ENCODE data around the gene CMTM7.
"Not testable (repeated sequence)": the region's sequence is repeated elsewhere in the genome, so short reads cannot be mapped to it uniquely, and the experiment has no call there.

The CMTM7 gene

GRCh38 chr3:32381922-32382321, 9.7 kb upstream of the CMTM7 start:
- no peak for DNase-seq (ENCODE audit: low read depth in 2 of 2)

GRCh38 chr3:32383136-32383711, 8.4 kb upstream of the CMTM7 start:
- DNase-seq (ENCODE audit: low read depth in 2 of 2): no peak

GRCh38 chr3:32384938-32385337, 6.7 kb upstream of the CMTM7 start:
- DNase-seq (ENCODE audit: low read depth in 2 of 2): no peak

- no peak for DNase-seq (ENCODE audit: low read depth in 2 of 2)
Measured at GRCh38 chr3:32387512-32387911, 4.1 kb upstream of the CMTM7 start.

- DNase-seq (ENCODE audit: low read depth in 2 of 2): not testable (repeated sequence)
Measured at GRCh38 chr3:32389577-32389976, 2.1 kb upstream of the CMTM7 start.

GRCh38 chr3:32392536-32393302, 1.1 kb downstream of the CMTM7 start:
- no peak for DNase-seq (ENCODE audit: low read depth in 2 of 2)

GRCh38 chr3:32395496-32395895, 3.8 kb downstream of the CMTM7 start:
- DNase-seq (ENCODE audit: low read depth in 2 of 2): no peak

GRCh38 chr3:32397941-32398340, 6.3 kb downstream of the CMTM7 start:
- DNase-seq (ENCODE audit: low read depth in 2 of 2): no peak

- DNase-seq (ENCODE audit: low read depth in 2 of 2): no peak
Measured at GRCh38 chr3:32398531-32398930, 6.9 kb downstream of the CMTM7 start.

- DNase-seq (ENCODE audit: low read depth in 2 of 2): peak in 1 of 2 experiments; percentile 33
Measured at GRCh38 chr3:32399030-32399620, 7.5 kb downstream of the CMTM7 start.

- no peak for DNase-seq (ENCODE audit: low read depth in 2 of 2)
Measured at GRCh38 chr3:32401126-32401525, 9.5 kb downstream of the CMTM7 start.

- DNase-seq (ENCODE audit: low read depth in 2 of 2): no peak
Measured at GRCh38 chr3:32401556-32402081, 10.0 kb downstream of the CMTM7 start.

- no peak for DNase-seq (ENCODE audit: low read depth in 2 of 2)
Measured at GRCh38 chr3:32403663-32404062, 12.0 kb downstream of the CMTM7 start.

- no peak for DNase-seq (ENCODE audit: low read depth in 2 of 2)
Measured at GRCh38 chr3:32404714-32405113, 13.1 kb downstream of the CMTM7 start.

- DNase-seq (ENCODE audit: low read depth in 2 of 2): no peak
Measured at GRCh38 chr3:32405155-32405554, 13.5 kb downstream of the CMTM7 start.

GRCh38 chr3:32405711-32406323, 14.2 kb downstream of the CMTM7 start:
- DNase-seq (ENCODE audit: low read depth in 2 of 2): no peak

- no peak for DNase-seq (ENCODE audit: low read depth in 2 of 2)
Measured at GRCh38 chr3:32406486-32407408, 15.1 kb downstream of the CMTM7 start.

- DNase-seq (ENCODE audit: low read depth in 2 of 2): no peak
Measured at GRCh38 chr3:32410367-32411246, 19.0 kb downstream of the CMTM7 start.

- no peak for DNase-seq (ENCODE audit: low read depth in 2 of 2)
Measured at GRCh38 chr3:32411442-32411841, 19.8 kb downstream of the CMTM7 start.

- no peak for DNase-seq (ENCODE audit: low read depth in 2 of 2)
Measured at GRCh38 chr3:32412887-32413286, 21.2 kb downstream of the CMTM7 start.

All from fibroblast of skin of left biceps (primary cell).